ENCODE measurements around the gene BCAR1.

BCAR1 gene

GRCh38 chr16:75239542-75240122 is 11.8 kb downstream of the BCAR1 start:
- Histone ChIP-seq H3K4me3 (no peak overlapping the region), H3K27ac (0 out of 2 replicates have a peak overlapping the region, but pooled peaks have one; percentile 74), H3K36me3 (ENCODE audit: insufficient read depth, low read length) (no peaks in the 10 kb centered on the region), H3K9me3 (ENCODE audit: low read depth, low read length) (no peaks in the 10 kb centered on the region), H3K9ac (ENCODE audit: insufficient read length) (no peak overlapping the region)
- no peak for DNase-seq (ENCODE audit: low read depth, low spot score)
- TF ChIP-seq EZH2 (IDR thresholded peaks at IDR 0.05) (no peak), FOXP2 (optimal IDR thresholded peaks at IDR 0.05; ENCODE audit: control extremely low read depth, extremely low read length, insufficient read depth) (no peak), POLR2AphosphoS5 (IDR thresholded peaks at IDR 0.05; ENCODE audit: borderline replicate concordance, low read depth, low read length) (no peak)

- TF ChIP-seq POLR2AphosphoS5 (IDR thresholded peaks at IDR 0.05; ENCODE audit: borderline replicate concordance, low read depth, low read length) (no peak), EZH2 (IDR thresholded peaks at IDR 0.05) (no peak), FOXP2 (optimal IDR thresholded peaks at IDR 0.05; ENCODE audit: control extremely low read depth, extremely low read length, insufficient read depth) (no peak)
- Histone ChIP-seq H3K9ac (ENCODE audit: insufficient read length) (no peak overlapping the region), H3K4me3 (peak overlapping the region; percentile 42; the same call in 1 of the 2 replicates), H3K9me3 (ENCODE audit: low read depth, low read length) (no peaks in the 10 kb centered on the region), H3K27ac (peak overlapping the region; percentile 36; the same call in 1 of the 2 replicates), H3K36me3 (ENCODE audit: insufficient read depth, low read length) (no peaks in the 10 kb centered on the region)
- no peak for DNase-seq (ENCODE audit: low read depth, low spot score)
Observed at GRCh38 chr16:75238853-75239541, 12.4 kb downstream of the BCAR1 start.

GRCh38 chr16:75238132-75238852 is 13.1 kb downstream of the BCAR1 start:
- H3K36me3 ChIP-seq (ENCODE audit: insufficient read depth, low read length) = no peaks in the 10 kb centered on the region
- DNase-seq (ENCODE audit: low read depth, low spot score) = no peak

GRCh38 chr16:75237398-75238131 is 13.9 kb downstream of the BCAR1 start:
- DNase-seq (ENCODE audit: low read depth, low spot score) = no peak
- no peak overlapping the region for H3K9ac ChIP-seq (ENCODE audit: insufficient read length)
- no peak overlapping the region for H3K27ac ChIP-seq
- no peak for TF ChIP-seq POLR2AphosphoS5 (IDR thresholded peaks at IDR 0.05; ENCODE audit: borderline replicate concordance, low read depth, low read length)
- TF ChIP-seq FOXP2 (optimal IDR thresholded peaks at IDR 0.05; ENCODE audit: control extremely low read depth, extremely low read length, insufficient read depth) = no peak
- no peak for TF ChIP-seq EZH2 (IDR thresholded peaks at IDR 0.05)
- no peaks in the 10 kb centered on the region for H3K9me3 ChIP-seq (ENCODE audit: low read depth, low read length)
- no peaks in the 10 kb centered on the region for H3K36me3 ChIP-seq (ENCODE audit: insufficient read depth, low read length)
- no peak overlapping the region for H3K4me3 ChIP-seq

More at GRCh38 chr16:75238132-75238852, 13.1 kb downstream of the BCAR1 start:
- Histone ChIP-seq H3K27ac (peak overlapping the region; percentile 50; the same call in 1 of the 2 replicates), H3K9me3 (ENCODE audit: low read depth, low read length) (no peaks in the 10 kb centered on the region), H3K4me3 (peak overlapping the region; percentile 42), H3K9ac (ENCODE audit: insufficient read length) (no peak overlapping the region)
- no peak for TF ChIP-seq EZH2 (IDR thresholded peaks at IDR 0.05)
- no peak for TF ChIP-seq FOXP2 (optimal IDR thresholded peaks at IDR 0.05; ENCODE audit: control extremely low read depth, extremely low read length, insufficient read depth)
- TF ChIP-seq POLR2AphosphoS5 (IDR thresholded peaks at IDR 0.05; ENCODE audit: borderline replicate concordance, low read depth, low read length) = no peak

GRCh38 chr16:75236736-75237397 is 14.6 kb downstream of the BCAR1 start:
- H3K9ac ChIP-seq (ENCODE audit: insufficient read length) = no peak overlapping the region
- no peak for DNase-seq (ENCODE audit: low read depth, low spot score)
- no peak overlapping the region for H3K27ac ChIP-seq
- TF ChIP-seq FOXP2 (optimal IDR thresholded peaks at IDR 0.05; ENCODE audit: control extremely low read depth, extremely low read length, insufficient read depth) = no peak
- TF ChIP-seq EZH2 (IDR thresholded peaks at IDR 0.05) = no peak
- TF ChIP-seq POLR2AphosphoS5 (IDR thresholded peaks at IDR 0.05; ENCODE audit: borderline replicate concordance, low read depth, low read length) = no peak
- H3K36me3 ChIP-seq (ENCODE audit: insufficient read depth, low read length) = no peaks in the 10 kb centered on the region
- H3K4me3 ChIP-seq = no peak overlapping the region
- no peaks in the 10 kb centered on the region for H3K9me3 ChIP-seq (ENCODE audit: low read depth, low read length)

- no peak for TF ChIP-seq FOXP2 (optimal IDR thresholded peaks at IDR 0.05; ENCODE audit: control extremely low read depth, extremely low read length, insufficient read depth)
- TF ChIP-seq POLR2AphosphoS5 (IDR thresholded peaks at IDR 0.05; ENCODE audit: borderline replicate concordance, low read depth, low read length) = no peak
- TF ChIP-seq EZH2 (IDR thresholded peaks at IDR 0.05) = no peak
- no peaks in the 10 kb centered on the region for H3K36me3 ChIP-seq (ENCODE audit: insufficient read depth, low read length)
- H3K4me3 ChIP-seq = no peak overlapping the region
- no peak for DNase-seq (ENCODE audit: low read depth, low spot score)
- H3K9ac ChIP-seq (ENCODE audit: insufficient read length) = no peak overlapping the region
- no peak overlapping the region for H3K27ac ChIP-seq
- H3K9me3 ChIP-seq (ENCODE audit: low read depth, low read length) = no peaks in the 10 kb centered on the region
Observed at GRCh38 chr16:75236232-75236631, 15.2 kb downstream of the BCAR1 start.

GRCh38 chr16:75235721-75236193 is 15.7 kb downstream of the BCAR1 start:
- no peaks in the 10 kb centered on the region for H3K36me3 ChIP-seq (ENCODE audit: insufficient read depth, low read length)
- no peaks in the 10 kb centered on the region for H3K9me3 ChIP-seq (ENCODE audit: low read depth, low read length)
- no peak overlapping the region for H3K9ac ChIP-seq (ENCODE audit: insufficient read length)
- DNase-seq (ENCODE audit: low read depth, low spot score) = no peak
- H3K4me3 ChIP-seq = no peak overlapping the region
- H3K27ac ChIP-seq = no peak overlapping the region
- TF ChIP-seq FOXP2 (optimal IDR thresholded peaks at IDR 0.05; ENCODE audit: control extremely low read depth, extremely low read length, insufficient read depth) (no peak), EZH2 (IDR thresholded peaks at IDR 0.05) (no peak), POLR2AphosphoS5 (IDR thresholded peaks at IDR 0.05; ENCODE audit: borderline replicate concordance, low read depth, low read length) (no peak)
